Fibroblast of peridontal ligament (primary cell): Measurements from ENCODE around the gene NOP56.

Experiments used
- DNase-seq: peaks from one replicate; pipeline ENCODE4 v3.0.0-alpha.2; 2010; ENCODE audit errors: extremely low read depth

NOP56 gene

DNA sequence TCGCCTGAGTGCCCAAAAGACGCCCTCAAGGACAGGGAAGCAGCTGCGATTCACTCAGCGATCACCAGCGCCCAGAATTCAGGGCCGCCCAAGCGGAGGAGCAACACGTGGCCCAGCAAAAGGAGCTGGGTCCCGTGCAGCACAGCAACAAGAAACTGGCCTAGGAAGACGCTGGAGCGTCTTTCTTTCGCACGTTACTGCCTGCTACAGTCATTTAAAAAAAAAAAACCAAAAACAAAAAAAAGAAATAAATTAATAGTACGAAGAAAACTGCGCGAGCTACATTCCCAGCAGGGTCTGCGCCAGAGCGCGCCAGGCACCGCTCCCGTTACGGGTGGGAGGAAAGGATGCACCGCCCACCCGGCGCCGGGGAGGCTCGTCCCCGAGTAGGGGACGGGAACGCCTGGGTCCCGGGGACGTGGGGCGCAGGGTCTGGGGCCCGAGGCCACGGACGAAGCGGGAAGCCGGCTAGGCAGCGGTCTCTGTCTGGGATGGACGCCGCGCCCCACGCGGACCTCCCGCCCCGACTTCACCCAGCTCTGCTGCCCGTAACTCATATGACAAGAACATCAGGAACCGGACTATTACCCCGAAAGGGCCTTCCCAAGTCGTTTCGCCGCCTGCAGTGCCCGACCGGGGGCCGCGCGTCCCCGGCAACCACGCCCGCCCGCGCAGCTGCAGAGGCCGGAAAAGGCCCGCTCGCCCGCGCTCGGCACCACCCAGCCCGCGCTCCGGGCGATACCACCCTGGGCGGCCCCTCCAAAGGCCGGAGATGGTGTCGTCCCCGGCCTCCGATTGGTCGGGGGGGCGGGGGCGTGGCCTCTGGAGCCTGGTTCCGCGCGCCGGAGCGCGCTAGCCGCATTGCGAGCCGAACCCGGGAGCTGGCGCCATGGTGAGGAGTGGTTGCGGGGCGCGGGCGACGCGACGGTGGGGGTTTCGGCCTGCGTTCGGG, at the start of gene NOP56:
Gene NOP56 (plus strand): TSS at position 861 of the 952 bp plus-strand sequence. CDS start 29 bp downstream, at position 890.
- peak; percentile 84 for DNase-seq

DNA sequence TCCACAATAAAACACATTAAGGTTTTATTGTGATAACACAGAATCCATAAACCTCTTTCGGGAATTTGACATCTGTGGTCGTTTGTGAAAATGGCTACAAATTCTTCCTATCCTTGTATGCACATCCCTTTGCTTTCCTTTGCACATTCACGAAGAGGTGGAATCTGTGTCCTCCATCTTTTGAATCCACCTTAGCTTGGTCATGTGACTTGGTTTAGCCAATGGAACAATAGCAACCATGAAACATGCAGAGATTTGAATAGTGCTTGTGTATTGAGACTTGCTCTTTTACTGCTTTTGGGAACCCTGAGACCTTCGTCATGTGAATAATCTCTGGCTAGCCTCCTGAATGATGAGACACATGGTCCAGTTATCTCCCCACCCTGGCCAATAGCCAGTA, 49.7 kb upstream of the NOP56 start:
- no peak for DNase-seq

- no peak for DNase-seq
These were observed 48.5 kb upstream of the NOP56 start for GRCh38 chr20:2603816-2604505.

DNA sequence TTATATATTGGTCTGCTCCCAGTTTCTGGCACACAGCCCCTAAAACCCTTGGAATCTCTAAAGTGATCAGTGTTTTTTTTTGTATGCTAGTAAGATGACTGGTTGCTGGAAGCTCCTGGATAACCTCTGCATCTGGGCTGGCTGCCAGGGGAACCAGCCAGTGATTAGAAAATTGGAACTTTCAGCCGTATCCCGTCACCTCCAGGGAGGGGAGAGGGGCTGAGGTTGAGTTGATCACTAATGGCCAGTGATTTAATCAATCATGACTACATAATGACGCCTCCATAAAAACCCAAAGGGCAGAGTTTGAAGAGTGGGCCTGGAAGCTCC, 48.0 kb upstream of the NOP56 start:
- no peak for DNase-seq

- peak; percentile 5 for DNase-seq
These were observed 45.9 kb upstream of the NOP56 start for GRCh38 chr20:2606507-2607006.

- no peak for DNase-seq
These were observed 42.1 kb upstream of the NOP56 start for GRCh38 chr20:2610326-2610725.

DNA sequence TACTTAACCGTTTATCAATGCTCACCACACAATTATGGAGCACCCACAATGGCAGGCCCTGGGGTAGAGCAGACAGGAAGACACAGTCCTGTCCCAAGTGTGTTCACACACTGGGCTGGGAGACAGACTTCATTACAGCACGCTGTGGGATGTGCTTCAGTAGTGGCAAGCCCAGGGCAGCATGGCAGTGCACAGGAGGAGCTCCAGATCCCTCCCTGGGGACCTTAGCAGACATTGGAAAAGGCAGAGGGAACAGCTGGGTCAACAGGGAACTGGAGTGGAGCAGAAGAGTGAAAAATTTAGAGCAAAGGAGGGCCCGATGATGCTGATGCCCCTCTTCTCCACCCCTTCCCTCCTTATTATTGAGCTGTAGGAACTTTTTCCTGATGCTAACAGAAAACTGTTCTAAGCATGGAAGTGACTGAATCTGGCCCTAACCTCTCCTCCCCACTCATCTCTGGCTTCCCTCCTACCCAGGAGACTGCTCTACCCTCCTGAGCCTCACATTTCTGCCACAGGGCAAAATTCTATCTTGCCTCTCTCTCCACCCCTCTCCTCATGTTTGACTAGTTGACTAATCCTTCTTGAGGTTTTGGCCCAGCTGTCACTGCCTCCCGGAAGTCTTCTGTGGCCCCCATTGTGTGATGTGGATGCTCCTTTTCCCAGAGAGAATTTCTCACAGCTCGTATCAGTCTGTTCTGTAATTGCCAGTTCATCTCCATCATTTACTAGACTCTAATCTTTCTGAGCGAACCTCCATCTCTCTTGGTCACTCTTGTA, 41.3 kb upstream of the NOP56 start:
- DNase-seq = no peak

DNA sequence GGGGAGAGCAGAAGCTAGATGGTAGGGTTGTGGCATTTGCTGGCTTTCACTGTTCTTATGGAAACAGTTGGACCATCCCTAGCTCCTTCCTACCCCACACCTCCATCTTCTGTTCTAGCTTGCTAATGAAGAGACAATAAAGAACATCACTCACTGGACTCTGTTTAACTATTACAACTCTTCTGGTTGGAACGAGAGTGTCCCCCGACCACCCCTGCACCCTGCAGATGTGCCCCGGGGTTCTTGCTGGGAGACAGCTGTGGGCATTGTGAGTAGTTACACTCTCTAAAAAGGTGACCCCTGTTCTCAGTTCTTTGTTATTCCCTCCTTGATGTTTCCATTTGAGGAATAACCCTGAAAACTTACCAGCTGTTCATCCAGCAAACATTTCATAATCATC, 40.4 kb upstream of the NOP56 start:
- DNase-seq = no peak

GRCh38 chr20:2616634-2617033, 35.8 kb upstream of the NOP56 start:
- no peak for DNase-seq

DNA sequence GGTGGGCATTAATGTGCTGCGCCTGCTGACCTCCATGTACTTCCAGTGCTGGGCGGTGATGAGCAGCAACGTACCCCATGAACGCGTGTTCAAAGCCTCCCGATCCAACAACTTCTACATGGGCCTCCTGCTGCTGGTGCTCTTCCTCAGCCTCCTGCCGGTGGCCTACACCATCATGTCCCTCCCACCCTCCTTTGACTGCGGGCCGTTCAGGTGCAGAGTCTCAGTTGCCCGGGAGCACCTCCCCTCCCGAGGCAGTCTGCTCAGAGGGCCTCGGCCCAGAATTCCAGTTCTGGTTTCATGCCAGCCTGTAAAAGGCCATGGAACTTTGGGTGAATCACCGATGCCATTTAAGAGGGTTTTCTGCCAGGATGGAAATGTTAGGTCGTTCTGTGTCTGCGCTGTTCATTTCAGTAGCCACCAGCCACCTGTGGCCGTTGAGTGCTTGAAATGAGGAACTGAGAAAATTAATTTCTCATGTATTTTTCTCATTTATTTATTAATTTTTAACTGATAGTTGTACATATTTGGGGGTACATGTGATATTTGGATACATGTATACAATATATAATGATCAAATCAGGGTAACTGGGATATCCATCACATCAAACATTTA, 35.2 kb upstream of the NOP56 start:
- DNase-seq = no peak

- DNase-seq = no peak
These were observed 33.6 kb upstream of the NOP56 start for GRCh38 chr20:2618815-2619214.

DNA sequence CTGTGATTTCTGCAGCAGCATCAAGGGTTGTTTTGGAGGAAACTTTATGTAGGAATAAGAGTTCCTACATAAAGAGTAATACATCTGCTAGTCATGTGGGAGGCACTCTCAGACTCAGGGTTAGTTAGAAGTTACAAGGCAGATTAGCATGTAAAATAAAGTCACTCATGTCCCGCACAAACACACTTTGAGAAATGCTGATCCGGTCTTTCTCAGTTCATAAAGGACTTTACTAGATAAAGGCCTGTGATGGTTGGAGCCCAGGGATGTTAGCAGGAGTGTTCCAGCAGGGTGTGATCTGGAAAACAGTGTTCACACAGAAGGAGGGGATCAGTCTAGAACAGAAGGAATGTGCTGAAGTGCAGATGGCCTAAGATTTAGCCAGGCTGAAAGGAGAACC, 33.1 kb upstream of the NOP56 start:
- no peak for DNase-seq

GRCh38 chr20:2619961-2620595, 32.4 kb upstream of the NOP56 start:
- peak; percentile 13 for DNase-seq

GRCh38 chr20:2624190-2624589, 28.2 kb upstream of the NOP56 start:
- no peak for DNase-seq

DNA sequence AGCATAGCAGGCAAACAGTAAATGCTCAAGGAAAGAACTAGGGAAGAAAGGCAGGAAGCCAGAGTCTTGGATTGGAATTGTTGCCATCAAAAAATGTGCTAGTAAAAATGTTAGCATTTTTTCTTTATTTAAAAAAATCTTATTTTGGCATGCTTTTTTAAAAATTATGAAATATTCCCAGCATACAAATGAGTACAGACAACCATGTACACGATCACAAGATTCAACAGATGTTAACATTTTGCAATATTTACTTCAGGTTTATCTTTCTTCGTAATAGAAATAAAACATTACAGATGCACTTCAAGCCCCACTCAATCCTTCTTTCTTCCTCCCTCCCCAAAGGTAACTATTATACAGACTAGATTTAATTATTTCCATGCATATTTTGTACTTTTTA, 27.4 kb upstream of the NOP56 start:
- peak; percentile 26 for DNase-seq

DNA sequence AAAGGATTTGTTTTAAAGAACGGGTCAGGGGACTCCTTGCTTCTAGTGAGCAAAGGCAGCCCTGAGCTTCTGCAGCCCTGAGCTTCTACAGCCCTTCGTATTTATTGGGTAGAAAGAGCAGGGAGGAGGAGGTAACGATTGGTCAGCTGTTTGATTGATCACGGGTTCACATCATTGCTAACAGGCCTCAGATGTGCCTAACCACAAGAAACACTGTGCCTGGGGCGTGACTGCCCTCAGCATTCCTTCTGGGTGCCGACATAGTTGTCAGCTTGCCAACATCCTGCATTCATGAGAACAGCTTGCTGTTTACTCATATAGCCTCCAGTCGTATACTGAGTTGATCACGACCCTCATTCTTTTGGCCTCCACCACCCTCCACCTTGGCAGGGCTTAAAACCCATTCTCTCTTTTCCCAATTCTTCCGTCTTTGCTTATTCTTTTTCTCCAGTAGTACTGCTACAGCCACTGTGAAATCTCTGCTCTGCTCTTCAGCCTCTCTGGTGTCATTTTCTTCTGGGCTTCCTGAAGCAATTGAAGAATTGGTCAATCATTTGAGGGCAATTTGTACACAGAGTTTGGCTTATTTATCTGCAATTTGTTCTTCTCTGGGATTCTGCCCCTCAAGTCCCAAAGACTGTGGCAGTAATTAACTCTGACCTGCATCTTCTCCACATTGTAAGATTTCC, 25.4 kb upstream of the NOP56 start:
- peak; percentile 47 for DNase-seq

DNA sequence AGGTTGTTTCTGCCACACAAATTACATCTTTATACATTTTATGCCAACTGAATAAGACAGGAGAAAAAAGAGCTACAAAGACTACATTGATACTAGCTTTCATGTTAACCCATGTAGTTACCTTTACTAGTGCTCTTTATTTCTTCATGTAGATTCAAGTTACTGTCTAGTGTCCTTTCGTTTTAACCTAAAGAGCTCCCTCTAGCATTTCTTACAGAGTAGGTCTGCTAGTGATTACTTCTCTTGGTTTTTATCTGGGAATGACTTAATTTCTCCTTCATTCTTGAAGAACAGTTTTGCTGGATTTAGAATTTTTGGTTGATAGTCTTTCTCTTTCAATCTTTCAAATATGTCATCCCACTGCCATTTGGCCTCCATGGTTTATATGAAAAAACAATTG, 21.2 kb upstream of the NOP56 start:
- peak; percentile 27 for DNase-seq

- no peak for DNase-seq
These were observed 19.1 kb upstream of the NOP56 start for GRCh38 chr20:2633381-2633780.

DNA sequence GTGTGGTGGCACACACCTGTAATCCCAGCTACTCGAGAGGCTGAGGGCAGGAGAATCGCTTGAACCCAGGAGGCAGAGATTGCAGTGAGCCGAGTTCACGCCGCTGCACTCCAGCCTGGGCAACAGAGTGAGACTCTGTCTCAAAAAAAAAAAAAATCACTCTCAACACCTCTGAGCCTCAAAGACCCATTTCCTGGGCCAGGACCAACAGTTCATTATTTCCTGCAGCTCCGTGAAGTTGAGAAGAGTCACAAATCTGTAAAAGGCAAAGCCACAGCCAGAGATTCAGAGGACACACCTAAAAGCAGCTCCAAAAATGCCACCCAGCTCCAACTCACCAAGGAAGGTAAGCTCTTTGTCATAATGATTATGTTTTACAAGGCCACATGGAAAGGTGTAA, 15.2 kb upstream of the NOP56 start:
- no peak for DNase-seq

DNA sequence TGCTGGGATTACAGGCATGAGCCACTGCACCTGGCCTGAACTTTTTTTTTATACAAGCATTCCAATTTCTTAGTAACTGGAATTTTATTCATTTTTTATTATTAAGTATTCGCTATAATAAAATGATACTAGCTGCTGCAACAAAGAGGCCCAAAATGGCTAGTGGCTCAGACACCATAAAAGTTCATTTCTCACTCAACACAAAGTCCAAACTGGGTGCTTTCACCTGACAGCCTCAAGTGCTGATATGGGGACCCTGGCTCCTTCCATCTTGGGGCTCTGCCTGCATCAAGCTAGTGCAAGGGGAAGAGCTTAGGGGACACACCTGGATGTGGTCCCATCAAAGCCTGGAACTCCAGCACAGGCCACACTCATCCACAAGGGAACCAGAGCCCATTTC, 12.2 kb upstream of the NOP56 start:
- DNase-seq = no peak

DNA sequence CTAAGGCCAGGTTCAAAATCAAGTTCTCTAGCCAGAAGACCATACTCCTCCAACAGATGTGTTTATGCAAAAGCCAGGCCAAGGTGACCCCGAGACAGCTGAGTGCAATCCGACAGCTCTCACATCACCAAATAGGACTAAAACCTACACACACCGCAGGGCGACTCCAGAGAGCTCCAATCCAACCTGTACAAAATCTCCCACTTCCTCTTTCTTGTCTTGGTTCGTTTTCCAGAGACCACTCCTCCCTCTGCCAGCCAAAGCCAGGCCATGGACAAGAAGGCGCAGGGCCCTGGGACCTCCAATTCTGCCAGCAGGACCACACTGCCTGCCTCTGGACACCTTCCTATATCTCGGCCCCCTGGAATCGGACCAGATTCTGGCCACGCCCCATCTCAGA, 11.5 kb upstream of the NOP56 start:
- no peak for DNase-seq
